H1 (cell line): Measurements from ENCODE around the gene H1-8. TPM values are rescaled to one million over a fixed set of nuclear protein-coding genes. Genes with fewer than 3 reads are reported as not detected.
A peak's percentile ranks its signal among the peaks of the same experiment; 100 is the strongest.

Source experiments
- CTCF ChIA-PET: fragments of 300-600 bp; sonication (Branson Sonifier 250); formaldehyde crosslinking; loops from one replicate; lab custom pipeline; 2021; ENCODE audit not compliant: partially characterized antibody; lab: Charles Lee
- POLR2A ChIA-PET: fragments of 300-600 bp; sonication (Branson Sonifier 250); formaldehyde crosslinking; loops from one replicate; lab custom pipeline; 2021; ENCODE audit warnings: inconsistent platforms; ENCODE audit not compliant: partially characterized antibody; lab: Charles Lee
- DNase-seq, 2 experiments: peaks; one replicate each; pipeline versions ENCODE4 v3.0.0 to v3.0.0-alpha.2; 2010 to 2022; ENCODE audit warnings: low spot score in 2 of 2, low read depth in 1 of 2, mixed read lengths in 1 of 2
- FAIRE-seq: peaks from 2 replicates; lab custom pipeline; 2011; peaks lifted over from hg19 to GRCh38; lab: Jason Lieb, UNC
- H2AFZ ChIP-seq: 2 replicates; pipeline ENCODE4 v1.8.1; 2012; ENCODE audit warnings: low read length, inconsistent platforms
- H2AK5ac ChIP-seq: 2 replicates; pipeline ENCODE4 v1.6.1; 2013; ENCODE audit warnings: low read depth, low read length
- H2BK120ac ChIP-seq: replicated peaks from 2 replicates; pipeline ENCODE3; 2013; ENCODE audit warnings: low read depth, low read length, inconsistent platforms
- H2BK12ac ChIP-seq: 2 replicates; pipeline ENCODE4 v1.6.1; 2013; ENCODE audit warnings: low read depth, low read length
- H2BK15ac ChIP-seq: 2 replicates; pipeline ENCODE4 v1.6.1; 2013; ENCODE audit warnings: low read length
- H2BK20ac ChIP-seq: 2 replicates; pipeline ENCODE4 v1.6.1; 2013; ENCODE audit warnings: low read length
- H2BK5ac ChIP-seq: 2 replicates; pipeline ENCODE4 v1.6.1; 2013; ENCODE audit warnings: low read depth, low read length
- H3K14ac ChIP-seq: 2 replicates; pipeline ENCODE4 v1.6.1; 2013; ENCODE audit warnings: inconsistent platforms; ENCODE audit not compliant: insufficient read length
- H3K18ac ChIP-seq: 2 replicates; pipeline ENCODE4 v1.6.1; 2013; ENCODE audit warnings: low read length; ENCODE audit errors: extremely low read depth
- H3K23ac ChIP-seq: 2 replicates; pipeline ENCODE4 v1.6.1; 2013; ENCODE audit warnings: inconsistent platforms; ENCODE audit not compliant: insufficient read length
- H3K23me2 ChIP-seq: 2 replicates; pipeline ENCODE4 v1.6.1; 2013; ENCODE audit warnings: low read depth, low read length
- H3K27ac ChIP-seq: 2 replicates; pipeline ENCODE4 v1.6.1; 2011; ENCODE audit warnings: low read depth, low read length, inconsistent platforms
- H3K27me3 ChIP-seq, 4 experiments: replicated peaks in 1 of 4; 1 replicate in 1 of 4; 2 replicates in 3 of 4; pipeline versions ENCODE4 v1.6.1 to v1.8.1; 2011 to 2013; ENCODE audit warnings: low read length in 3 of 4, mild to moderate bottlenecking in 3 of 4, inconsistent platforms in 2 of 4, mixed read lengths in 2 of 4, moderate library complexity in 1 of 4; ENCODE audit not compliant: control insufficient read depth in 3 of 4, insufficient read depth in 3 of 4; ENCODE audit errors: extremely low read depth in 1 of 4
- H3K36me3 ChIP-seq, 4 experiments: 2 replicates each; pipeline versions ENCODE4 v1.6.1 to v1.8.1; 2011 to 2013; ENCODE audit warnings: mild to moderate bottlenecking in 4 of 4, low read length in 3 of 4, moderate library complexity in 2 of 4, control low read depth in 1 of 4, inconsistent platforms in 1 of 4; ENCODE audit not compliant: insufficient read depth in 4 of 4, control insufficient read depth in 2 of 4
- H3K4ac ChIP-seq: replicated peaks from 2 replicates; pipeline ENCODE3; 2013; ENCODE audit warnings: low read length, low read depth, mixed read lengths, inconsistent platforms; ENCODE audit not compliant: insufficient read length
- H3K4me1 ChIP-seq, 4 experiments: replicated peaks in 1 of 4; 1 replicate in 1 of 4; 2 replicates in 3 of 4; pipeline versions ENCODE4 v1.6.1 to v1.8.1; 2011 to 2013; ENCODE audit warnings: low read length in 3 of 4, inconsistent platforms in 2 of 4, mixed read lengths in 1 of 4; ENCODE audit not compliant: insufficient read depth in 4 of 4, control insufficient read depth in 3 of 4
- H3K4me2 ChIP-seq, 2 experiments: 2 replicates each; pipeline versions ENCODE4 v1.6.1 to v1.8.1; 2011 to 2013; ENCODE audit warnings: low read depth in 2 of 2, low read length in 2 of 2, control low read depth in 1 of 2, inconsistent platforms in 1 of 2, mild to moderate bottlenecking in 1 of 2; ENCODE audit not compliant: insufficient read depth in 1 of 2
- H3K4me3 ChIP-seq, 4 experiments: fragments of 200-600, 300-600 bp in 1 of 4; sonication (generic), shearing (Covaris generic), sonication (Bioruptor Twin) in 1 of 4; 2 replicates each; pipeline versions ENCODE4 v1.5.1 to v1.8.1; 2011 to 2016; ENCODE audit warnings: low read length in 4 of 4, low read depth in 3 of 4, control low read depth in 2 of 4, inconsistent platforms in 2 of 4, mild to moderate bottlenecking in 2 of 4, mixed read lengths in 1 of 4, moderate library complexity in 1 of 4; ENCODE audit not compliant: insufficient read depth in 2 of 4; ENCODE audit errors: extremely low read depth in 1 of 4
- H3K56ac ChIP-seq: replicated peaks from 2 replicates; pipeline ENCODE3; 2013; ENCODE audit warnings: low read depth, mild to moderate bottlenecking, mixed read lengths, low read length, inconsistent platforms; ENCODE audit not compliant: insufficient read length
- H3K79me1 ChIP-seq: 2 replicates; pipeline ENCODE4 v1.6.1; 2013; ENCODE audit warnings: low read depth, low read length, control low read depth
- H3K79me2 ChIP-seq, 2 experiments: 2 replicates each; pipeline versions ENCODE4 v1.6.1 to v1.8.1; 2012 to 2013; ENCODE audit warnings: low read length in 2 of 2, mild to moderate bottlenecking in 2 of 2, inconsistent platforms in 1 of 2; ENCODE audit not compliant: insufficient read depth in 2 of 2, control insufficient read depth in 1 of 2
- H3K9ac ChIP-seq, 4 experiments: replicated peaks in 1 of 4; 1 replicate in 1 of 4; 2 replicates in 3 of 4; pipeline versions ENCODE4 v1.6.1 to v1.8.1; 2011 to 2013; ENCODE audit warnings: low read depth in 3 of 4, low read length in 3 of 4, control low read depth in 2 of 4, mild to moderate bottlenecking in 2 of 4, moderate library complexity in 2 of 4, inconsistent platforms in 1 of 4; ENCODE audit errors: extremely low read depth in 1 of 4
- H3K9me3 ChIP-seq, 2 experiments: 2 replicates each; pipeline versions ENCODE4 v1.6.1 to v1.8.1; 2012 to 2013; ENCODE audit warnings: mild to moderate bottlenecking in 2 of 2, moderate library complexity in 2 of 2, control low read depth in 1 of 2, inconsistent platforms in 1 of 2, low read depth in 1 of 2, low read length in 1 of 2, mixed read lengths in 1 of 2; ENCODE audit not compliant: insufficient read depth in 2 of 2
- H4K20me1 ChIP-seq, 2 experiments: replicated peaks in 1 of 2; 2 replicates each; pipeline versions ENCODE3 to v1.8.1; 2011 to 2013; ENCODE audit warnings: inconsistent platforms in 2 of 2, low read length in 2 of 2, mild to moderate bottlenecking in 1 of 2; ENCODE audit not compliant: insufficient read depth in 2 of 2, control insufficient read depth in 1 of 2
- H4K5ac ChIP-seq: 2 replicates; pipeline ENCODE4 v1.6.1; 2013; ENCODE audit warnings: low read length, low read depth, mixed read lengths, inconsistent platforms; ENCODE audit not compliant: insufficient read length
- H4K8ac ChIP-seq: 2 replicates; pipeline ENCODE4 v1.8.0; 2013; ENCODE audit warnings: mild to moderate bottlenecking, moderate library complexity, low read length, inconsistent platforms; ENCODE audit not compliant: insufficient read depth; ENCODE audit errors: extremely low read depth
- H4K91ac ChIP-seq: replicated peaks from 2 replicates; pipeline ENCODE3; 2013; ENCODE audit warnings: low read length, mixed read lengths, inconsistent platforms; ENCODE audit not compliant: insufficient read length
- GTF2F1 ChIP-seq: IDR thresholded peaks from 2 replicates; pipeline ENCODE4 v1.6.1; 2012; ENCODE audit warnings: low read depth, low read length, improper control_type of control experiment, borderline replicate concordance
- HDAC6 ChIP-seq: IDR thresholded peaks from one replicate; pipeline ENCODE4 v1.7.1; 2012; ENCODE audit warnings: low read depth, mild to moderate bottlenecking, inconsistent platforms, low read length, moderate library complexity
- JUN ChIP-seq: IDR thresholded peaks from 2 replicates; pipeline ENCODE4 v1.6.1; 2011; ENCODE audit warnings: low read depth, mild to moderate bottlenecking, improper control_type of control experiment, low read length
- KDM1A ChIP-seq: fragments of 200-600, 300-600 bp; sonication (generic); IDR thresholded peaks from 2 replicates; pipeline ENCODE4 v1.7.1; 2016; ENCODE audit warnings: mild to moderate bottlenecking, low read length, borderline replicate concordance
- WGBS, 2 experiments: shearing (Covaris generic) in 1 of 2; methylation state at CpG; one replicate each; pipeline versions ENCODE4 v1.1.6 to v1.1.7; 2013 to 2015; ENCODE audit warnings: low lambda C conversion rate in 2 of 2, mixed read lengths in 2 of 2, inconsistent platforms in 1 of 2, low coverage in 1 of 2, missing lambda C conversion rate in 1 of 2; ENCODE audit not compliant: insufficient replicate concordance in 2 of 2, insufficient coverage in 1 of 2, insufficient read length in 1 of 2; ENCODE audit errors: extremely low coverage in 1 of 2, missing lambda C conversion rate in 1 of 2; 5-methylcytosine and 5-hydroxymethylcytosine counted together
- polyA plus RNA-seq, 7 experiments: library from polyadenylated mRNA; depleted of rRNA in 3 of 7; stranded (reverse) in 5 of 7; unstranded in 2 of 7; fragments of >200 nt in 5 of 7; fragments of 200-250 nt in 2 of 7; gene quantifications; 1 replicate in 5 of 7; 2 replicates in 1 of 7; 4 replicates in 1 of 7; pipeline versions ENCODE4 v1.2.1 to v1.2.3, GENCODE V29; 2011 to 2013; ENCODE audit warnings: missing spikeins in 2 of 7, mixed read lengths in 2 of 7
- total RNA-seq: library from RNA; stranded (reverse); fragmentation: NEBNext Ultra II Directional; extraction: Animal tissue kit (Norgen Biotek cat#: 25700); gene quantifications from 2 replicates; pipeline ENCODE4 v1.2.1, GENCODE V29; 2021

Gene H1-8
- total and polyA plus RNA-seq, 2 of the 8 experiments (the other 6 are each of a cell fraction or from before 2014, with no cell fraction given) = not detected

DNA sequence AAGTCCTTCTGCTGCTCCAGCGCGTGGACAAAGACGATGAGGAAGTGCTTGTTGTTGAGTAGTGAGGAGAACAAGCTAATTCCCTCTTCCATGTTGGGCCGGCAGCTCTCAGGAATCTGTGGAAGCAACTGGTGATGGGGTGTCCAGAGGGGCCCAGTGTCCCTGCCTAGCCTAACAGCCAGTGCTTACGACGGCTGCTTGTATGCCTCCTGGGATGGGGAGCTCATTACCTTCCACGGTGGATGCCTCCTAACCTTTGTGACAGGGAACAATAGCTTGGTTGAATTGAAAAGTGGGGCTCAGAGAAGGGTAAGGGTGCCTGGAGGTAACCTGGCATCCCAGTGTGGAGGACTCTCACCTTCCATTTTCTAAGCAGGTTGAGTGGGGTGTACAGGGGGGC lies 22.9 kb downstream of the H1-8 start:
- no peak overlapping the region for H2BK120ac ChIP-seq
- POLR2A ChIA-PET = interaction anchor here (0.9 kb wide), 1 partner anchor 33 kb away, joined by 3 read pairs; no protein-coding TSS in a partner anchor
- no peak overlapping the region for H4K5ac ChIP-seq
- H2BK12ac ChIP-seq = no peak overlapping the region
- H3K56ac ChIP-seq = no peak overlapping the region
- H4K8ac ChIP-seq = peak overlapping the region; percentile 72; the same call in 1 of the 2 replicates
- H2BK20ac ChIP-seq = no peak overlapping the region
- TF ChIP-seq GTF2F1 = no peak
- peak; percentile 83 for TF ChIP-seq KDM1A
- TF ChIP-seq HDAC6 = no peak
- TF ChIP-seq JUN = no peak
- TF ChIP-seq, all 59 proteins: peak for 1
- Histone ChIP-seq H3K4ac (no peak overlapping the region), H3K23ac (no peak overlapping the region), H3K14ac (no peak overlapping the region), H2BK5ac (no peak overlapping the region), H3K27ac (no peak overlapping the region), H3K4me3 (no peak overlapping the region), H4K20me1 (no peaks in the 10 kb centered on the region), H3K4me1 (no peaks in the 10 kb centered on the region; a peak in 2 of 7 replicates), H3K9ac (no peak overlapping the region), H3K23me2 (no peaks in the 10 kb centered on the region), H2AK5ac (no peak overlapping the region), H3K27me3 (no peaks in the 10 kb centered on the region), H3K79me1 (no peaks in the 10 kb centered on the region), H3K18ac (no peak overlapping the region), H4K91ac (no peak overlapping the region), H2AFZ (no peak overlapping the region), H3K4me2 (no peak overlapping the region), H3K36me3 (no peaks in the 10 kb centered on the region), H3K9me3 (no peaks in the 10 kb centered on the region), H2BK15ac (no peak overlapping the region), H3K79me2 (no peaks in the 10 kb centered on the region)
- WGBS, 2 experiments = 94% methylated on average over 7 of the region's 7 CpGs; no CpG with 5 or more reads in 1 of the 2 experiments
- DNase-seq (no peak), FAIRE-seq (no peak)
- CTCF ChIA-PET = interaction anchor here (1.2 to 4.3 kb wide), 8 partner anchors 9 to 91 kb away, joined by 3 to 20 read pairs (median 4); partner anchors contain the start of gene H1-8
